ENCODE data around the gene CTTN.
"Not testable (repeated sequence)": the region's sequence is repeated elsewhere in the genome, so short reads cannot be mapped to it uniquely, and the experiment has no call there.

Gene CTTN

GRCh38 chr11:70368961-70369360 lies 29.4 kb upstream of the CTTN start:
- H3K4me3 Mint-ChIP-seq: no peak overlapping the region
- H3K27ac Mint-ChIP-seq: no peak overlapping the region
- DNase-seq: no peak
- peaks cover 32% of the 10 kb centered on the region for H3K4me1 Mint-ChIP-seq
- peaks cover 6 to 9% of the 10 kb centered on the region in 2 donors for H3K9me3 Mint-ChIP-seq
- no peak for ATAC-seq
- no peaks in the 10 kb centered on the region for H3K27me3 Mint-ChIP-seq

- H3K4me3 Mint-ChIP-seq: no peak overlapping the region
- ATAC-seq (no peak), DNase-seq (no peak)
Measured at GRCh38 chr11:70371241-70371640, 27.1 kb upstream of the CTTN start.

GRCh38 chr11:70372076-70372475 lies 26.3 kb upstream of the CTTN start:
- Mint-ChIP-seq H3K27ac (no peak overlapping the region), H3K9me3 (peaks cover 6 to 9% of the 10 kb centered on the region in 2 donors), H3K27me3 (no peaks in the 10 kb centered on the region), H3K4me1 (peaks cover 4% of the 10 kb centered on the region), H3K4me3 (no peak overlapping the region)
- DNase-seq (no peak), ATAC-seq (no peak)

More at GRCh38 chr11:70371241-70371640, 27.1 kb upstream of the CTTN start:
- Mint-ChIP-seq H3K27me3 (no peaks in the 10 kb centered on the region), H3K9me3 (peaks cover 6 to 9% of the 10 kb centered on the region in 2 donors), H3K27ac (no peak overlapping the region), H3K4me1 (peaks cover 10% of the 10 kb centered on the region)

- ATAC-seq: no peak
Measured at GRCh38 chr11:70376621-70377020, 21.7 kb upstream of the CTTN start.

GRCh38 chr11:70377645-70378044 lies 20.7 kb upstream of the CTTN start:
- H3K9me3 Mint-ChIP-seq: no peaks in the 10 kb centered on the region
- no peak for ATAC-seq
- no peak for DNase-seq
- no peak overlapping the region for H3K27ac Mint-ChIP-seq
- no peak overlapping the region for H3K4me3 Mint-ChIP-seq
- H3K4me1 Mint-ChIP-seq: peaks cover 12% of the 10 kb centered on the region
- H3K27me3 Mint-ChIP-seq: no peaks in the 10 kb centered on the region

More at GRCh38 chr11:70376621-70377020, 21.7 kb upstream of the CTTN start:
- Mint-ChIP-seq H3K4me3 (no peak overlapping the region), H3K27me3 (no peaks in the 10 kb centered on the region), H3K9me3 (peaks cover 0 to under 1% of the 10 kb centered on the region in 2 donors), H3K4me1 (peaks cover 10% of the 10 kb centered on the region), H3K27ac (peak overlapping the region in 1 of 2 donors; percentile 52)
- no peak for DNase-seq

GRCh38 chr11:70378506-70379134 lies 19.7 kb upstream of the CTTN start:
- H3K4me1 Mint-ChIP-seq: peaks cover 12% of the 10 kb centered on the region
- no peak overlapping the region for H3K4me3 Mint-ChIP-seq
- H3K9me3 Mint-ChIP-seq: no peaks in the 10 kb centered on the region
- H3K27me3 Mint-ChIP-seq: no peaks in the 10 kb centered on the region
- ATAC-seq (peak; percentile 81), DNase-seq (no peak)
- H3K27ac Mint-ChIP-seq: no peak overlapping the region

GRCh38 chr11:70381350-70381749 lies 17.0 kb upstream of the CTTN start:
- ATAC-seq: no peak
- Mint-ChIP-seq H3K9me3 (no peaks in the 10 kb centered on the region), H3K27me3 (no peaks in the 10 kb centered on the region), H3K27ac (no peak overlapping the region), H3K4me1 (peaks cover 12% of the 10 kb centered on the region), H3K4me3 (no peak overlapping the region)
- DNase-seq: no peak

- DNase-seq (no peak), ATAC-seq (no peak)
- Mint-ChIP-seq H3K9me3 (no peaks in the 10 kb centered on the region), H3K4me3 (no peak overlapping the region), H3K27ac (no peak overlapping the region), H3K4me1 (peaks cover 10% of the 10 kb centered on the region), H3K27me3 (no peaks in the 10 kb centered on the region)
Measured at GRCh38 chr11:70381872-70382861, 16.2 kb upstream of the CTTN start.

GRCh38 chr11:70383664-70384565 lies 14.4 kb upstream of the CTTN start:
- H3K9me3 Mint-ChIP-seq: no peaks in the 10 kb centered on the region
- ATAC-seq (no peak), DNase-seq (no peak)
- H3K27me3 Mint-ChIP-seq: peaks cover under 1% of the 10 kb centered on the region
- H3K4me1 Mint-ChIP-seq: peaks cover 6% of the 10 kb centered on the region
- no peak overlapping the region for H3K4me3 Mint-ChIP-seq
- no peak overlapping the region for H3K27ac Mint-ChIP-seq

- DNase-seq: no peak
- H3K27ac Mint-ChIP-seq: no peak overlapping the region
- no peak for ATAC-seq
- H3K4me3 Mint-ChIP-seq: no peak overlapping the region
- H3K27me3 Mint-ChIP-seq: peaks cover 8% of the 10 kb centered on the region
- no peaks in the 10 kb centered on the region for H3K9me3 Mint-ChIP-seq
- H3K4me1 Mint-ChIP-seq: peaks cover 6% of the 10 kb centered on the region
Measured at GRCh38 chr11:70384566-70385152, 13.7 kb upstream of the CTTN start.

- no peak for DNase-seq
- ATAC-seq: no peak
- H3K27ac Mint-ChIP-seq: no peak overlapping the region
- no peaks in the 10 kb centered on the region for H3K4me1 Mint-ChIP-seq
- H3K9me3 Mint-ChIP-seq: no peaks in the 10 kb centered on the region
- no peak overlapping the region for H3K4me3 Mint-ChIP-seq
- peaks cover 21% of the 10 kb centered on the region for H3K27me3 Mint-ChIP-seq
Measured at GRCh38 chr11:70387564-70387963, 10.8 kb upstream of the CTTN start.

- Mint-ChIP-seq H3K27ac (no peak overlapping the region), H3K27me3 (peaks cover 38% of the 10 kb centered on the region), H3K9me3 (no peaks in the 10 kb centered on the region), H3K4me3 (no peak overlapping the region), H3K4me1 (no peaks in the 10 kb centered on the region)
- DNase-seq (no peak), ATAC-seq (no peak)
Measured at GRCh38 chr11:70389201-70389600, 9.1 kb upstream of the CTTN start.

- peaks cover 54% of the 10 kb centered on the region for H3K27me3 Mint-ChIP-seq
- not testable (repeated sequence) for H3K27ac Mint-ChIP-seq
Measured at GRCh38 chr11:70390882-70391281, 7.4 kb upstream of the CTTN start.

GRCh38 chr11:70394211-70394950 lies 3.9 kb upstream of the CTTN start:
- no peak for ATAC-seq
- no peak for DNase-seq
- Mint-ChIP-seq H3K4me1 (peaks cover 17% of the 10 kb centered on the region), H3K27ac (peak overlapping the region in 1 of 2 donors; percentile 86), H3K4me3 (no peak overlapping the region), H3K9me3 (no peaks in the 10 kb centered on the region), H3K27me3 (peaks cover 72% of the 10 kb centered on the region)

More at GRCh38 chr11:70390882-70391281, 7.4 kb upstream of the CTTN start:
- not testable (repeated sequence) for H3K4me1 Mint-ChIP-seq, DNase-seq, H3K9me3 Mint-ChIP-seq, ATAC-seq, H3K4me3 Mint-ChIP-seq
